Thoracic aorta (tissue), 2 donors: ENCODE data around the gene MKNK1. TPM values are rescaled to one million over a fixed set of nuclear protein-coding genes. Genes with fewer than 3 reads are reported as not detected.

Experiments used
- ATAC-seq: fragments of 150-250 bp; one replicate; pipeline ENCODE4 v1.8.0; 2017; ENCODE audit warnings: low read depth; ENCODE audit not compliant: insufficient number of reproducible peaks, low FRiP score
- DNase-seq: peaks from one replicate; pipeline ENCODE4 v3.0.0-alpha.2; 2020; ENCODE audit warnings: low spot score
- H3K27ac ChIP-seq, 2 donors: fragments of 200-600 bp; sonication (generic); 1 replicate in 1 of 2; 2 replicates in 1 of 2; pipeline ENCODE4 v1.5.1; 2016; ENCODE audit warnings: mild to moderate bottlenecking in 2 of 2, moderate library complexity in 2 of 2
- H3K27me3 ChIP-seq: fragments of 200-600 bp; sonication (generic); replicated peaks from 2 replicates; pipeline ENCODE4 v1.6.0; 2016; ENCODE audit warnings: mild to moderate bottlenecking; ENCODE audit not compliant: insufficient read depth
- H3K36me3 ChIP-seq: fragments of 200-600 bp; sonication (generic); one replicate; pipeline ENCODE4 v1.5.1; 2016
- H3K4me1 ChIP-seq, 2 donors: fragments of 200-600 bp; sonication (generic); 1 replicate in 1 of 2; 2 replicates in 1 of 2; pipeline versions ENCODE4 v1.5.1 to v1.6.0; 2016; ENCODE audit warnings: low read depth in 2 of 2, mild to moderate bottlenecking in 1 of 2; ENCODE audit not compliant: control insufficient read depth in 1 of 2
- H3K4me3 ChIP-seq: fragments of 200-600 bp; sonication (generic); 2 replicates; pipeline ENCODE4 v1.5.1; 2016; ENCODE audit warnings: mild to moderate bottlenecking
- H3K9me3 ChIP-seq: fragments of 200-600 bp; sonication (generic); 2 replicates; pipeline ENCODE4 v1.5.1; 2016
- total RNA-seq, 2 donors: library from RNA; depleted of rRNA; stranded (reverse); fragments of >200 nt; gene quantifications; one replicate each; pipeline versions ENCODE4 v1.1.0 to v1.2.3, GENCODE V29; 2016
- TF ChIP-seq, protein P1 (sequence below): fragments of 200-600 bp; sonication (generic); IDR thresholded peaks from one replicate; pipeline ENCODE4 v1.5.1; 2019; ENCODE audit warnings: antibody characterized with exemption

Gene MKNK1
- total RNA-seq, 2 donors from 2014 or later = 95.9 to 118 TPM

DNA sequence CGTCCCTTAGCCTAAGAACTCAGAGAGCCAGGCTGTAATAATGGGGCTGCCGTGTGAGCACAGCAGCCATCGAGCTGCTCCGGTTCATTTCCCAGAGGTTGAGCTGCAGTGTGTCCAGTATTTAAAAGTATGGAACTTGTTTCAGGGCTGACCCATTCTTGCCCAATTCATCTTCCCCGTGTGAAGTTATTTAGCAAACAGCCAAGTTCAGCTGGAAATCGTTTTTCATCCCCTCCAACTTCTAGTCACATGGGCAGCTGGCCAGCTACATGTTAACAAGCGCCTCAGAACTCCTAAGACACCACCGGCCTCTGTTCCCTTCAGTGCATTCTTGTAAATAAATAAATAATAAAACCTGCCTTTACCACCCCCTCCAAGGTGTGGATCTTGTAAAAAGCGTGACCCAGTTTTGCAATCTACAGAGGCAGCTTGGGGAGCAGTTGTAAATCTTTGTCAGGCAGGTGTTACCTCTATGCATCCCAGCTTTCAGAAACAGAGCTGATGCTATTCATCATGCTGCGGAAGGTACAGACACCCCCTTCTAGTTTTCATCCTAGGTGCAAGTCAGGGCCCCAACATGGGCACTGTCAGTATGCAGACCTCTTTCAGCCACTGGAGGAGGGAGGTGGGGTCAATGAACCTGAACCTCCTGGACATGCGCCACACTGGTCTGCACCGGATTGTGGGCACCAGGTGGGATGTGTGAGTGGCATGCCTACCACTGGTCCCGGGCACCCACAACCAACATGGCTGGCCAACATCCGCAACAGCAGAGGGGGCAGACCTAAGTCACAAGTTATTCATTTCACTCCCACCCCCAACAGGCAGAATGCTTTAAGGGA lies 34.0 kb downstream of the MKNK1 start:
- Histone ChIP-seq H3K36me3 (peaks cover 18% of the 10 kb centered on the region), H3K27ac (no peak overlapping the region), H3K27me3 (no peaks in the 10 kb centered on the region), H3K9me3 (no peaks in the 10 kb centered on the region), H3K4me3 (no peak overlapping the region), H3K4me1 (peaks cover 19 to 24% of the 10 kb centered on the region in 2 donors)
- DNase-seq = no peak
- ATAC-seq = no peak
- TF ChIP-seq, protein P1, sequence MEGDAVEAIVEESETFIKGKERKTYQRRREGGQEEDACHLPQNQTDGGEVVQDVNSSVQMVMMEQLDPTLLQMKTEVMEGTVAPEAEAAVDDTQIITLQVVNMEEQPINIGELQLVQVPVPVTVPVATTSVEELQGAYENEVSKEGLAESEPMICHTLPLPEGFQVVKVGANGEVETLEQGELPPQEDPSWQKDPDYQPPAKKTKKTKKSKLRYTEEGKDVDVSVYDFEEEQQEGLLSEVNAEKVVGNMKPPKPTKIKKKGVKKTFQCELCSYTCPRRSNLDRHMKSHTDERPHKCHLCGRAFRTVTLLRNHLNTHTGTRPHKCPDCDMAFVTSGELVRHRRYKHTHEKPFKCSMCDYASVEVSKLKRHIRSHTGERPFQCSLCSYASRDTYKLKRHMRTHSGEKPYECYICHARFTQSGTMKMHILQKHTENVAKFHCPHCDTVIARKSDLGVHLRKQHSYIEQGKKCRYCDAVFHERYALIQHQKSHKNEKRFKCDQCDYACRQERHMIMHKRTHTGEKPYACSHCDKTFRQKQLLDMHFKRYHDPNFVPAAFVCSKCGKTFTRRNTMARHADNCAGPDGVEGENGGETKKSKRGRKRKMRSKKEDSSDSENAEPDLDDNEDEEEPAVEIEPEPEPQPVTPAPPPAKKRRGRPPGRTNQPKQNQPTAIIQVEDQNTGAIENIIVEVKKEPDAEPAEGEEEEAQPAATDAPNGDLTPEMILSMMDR = no peak

DNA sequence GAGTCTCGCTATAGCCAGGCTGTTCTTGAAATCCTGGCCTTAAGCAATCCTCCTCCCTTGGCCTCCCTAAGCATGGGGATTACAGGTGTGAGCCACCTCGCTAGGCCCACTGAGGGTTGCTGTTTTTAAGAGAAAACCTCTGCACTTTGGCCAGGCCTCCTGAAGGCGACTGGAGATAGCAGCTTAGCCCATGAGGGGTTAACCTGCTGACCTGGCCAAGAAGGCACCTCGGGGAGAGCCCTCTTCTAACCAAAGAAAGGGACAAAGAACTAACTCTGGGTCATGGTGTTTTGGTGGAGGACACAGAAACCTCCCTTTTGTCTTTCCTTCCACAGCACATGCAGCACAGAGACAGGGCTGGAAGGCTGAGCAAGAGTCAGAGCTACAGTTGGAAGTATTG lies 35.0 kb downstream of the MKNK1 start:
- ATAC-seq (no peak), DNase-seq (no peak)
- no peaks in the 10 kb centered on the region for H3K9me3 ChIP-seq
- no peak overlapping the region for H3K27ac ChIP-seq
- H3K4me1 ChIP-seq = peaks cover 19 to 22% of the 10 kb centered on the region in 2 donors
- peaks cover 25% of the 10 kb centered on the region for H3K36me3 ChIP-seq
- no peaks in the 10 kb centered on the region for H3K27me3 ChIP-seq
- TF ChIP-seq, protein P1 = no peak
- no peak overlapping the region for H3K4me3 ChIP-seq

DNA sequence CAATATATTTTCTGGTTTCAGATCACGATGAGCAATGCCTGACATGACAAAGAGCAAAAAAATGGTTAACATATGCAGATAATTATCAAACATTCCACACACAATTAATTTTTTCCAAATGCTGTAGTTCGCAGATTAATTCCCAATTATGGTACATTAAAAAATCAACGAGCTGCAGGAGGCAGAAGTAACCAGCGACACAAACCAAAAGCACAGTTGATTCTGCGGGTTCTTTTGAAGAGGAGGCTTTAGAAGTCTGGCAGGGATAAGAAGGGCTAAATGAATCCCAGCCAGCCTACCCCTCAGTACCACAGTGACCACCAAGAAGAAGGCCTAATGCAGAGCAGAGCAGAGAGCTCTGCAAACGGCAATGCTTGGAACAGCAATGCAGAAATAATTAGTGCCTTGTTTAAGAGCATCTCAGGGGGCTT lies 35.6 kb downstream of the MKNK1 start:
- ATAC-seq (no peak), DNase-seq (no peak)
- Histone ChIP-seq H3K9me3 (no peaks in the 10 kb centered on the region), H3K4me3 (no peak overlapping the region), H3K27me3 (no peaks in the 10 kb centered on the region), H3K4me1 (peaks cover 12 to 16% of the 10 kb centered on the region in 2 donors), H3K36me3 (peaks cover 27% of the 10 kb centered on the region), H3K27ac (no peak overlapping the region)
- TF ChIP-seq, protein P1 = no peak

DNA sequence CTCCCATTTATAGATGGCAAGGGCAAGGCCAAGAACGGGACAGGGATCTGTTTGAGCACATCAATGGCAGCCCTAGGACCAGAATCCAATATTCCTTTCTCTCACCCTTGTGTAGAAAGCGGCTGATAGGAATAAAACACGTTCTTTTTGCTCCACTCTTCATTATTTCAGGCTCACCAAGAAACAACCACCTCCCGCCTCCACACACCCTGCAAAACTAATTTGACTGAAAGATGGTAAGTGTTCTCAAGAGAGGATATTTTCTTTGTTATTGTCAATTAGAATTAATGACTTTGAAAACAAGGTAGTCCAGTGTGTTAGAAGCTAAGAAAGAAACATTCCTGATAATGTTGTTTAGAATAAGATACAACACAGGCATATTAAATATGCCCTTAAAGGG lies 40.7 kb downstream of the MKNK1 start:
- H3K4me1 ChIP-seq = no peaks in the 10 kb centered on the region
- H3K27me3 ChIP-seq = no peaks in the 10 kb centered on the region
- no peak for DNase-seq
- no peak for ATAC-seq
- no peaks in the 10 kb centered on the region for H3K9me3 ChIP-seq
- H3K27ac ChIP-seq = no peak overlapping the region
- H3K36me3 ChIP-seq = peaks cover 51% of the 10 kb centered on the region
- no peak overlapping the region for H3K4me3 ChIP-seq
- TF ChIP-seq, protein P1 = no peak

DNA sequence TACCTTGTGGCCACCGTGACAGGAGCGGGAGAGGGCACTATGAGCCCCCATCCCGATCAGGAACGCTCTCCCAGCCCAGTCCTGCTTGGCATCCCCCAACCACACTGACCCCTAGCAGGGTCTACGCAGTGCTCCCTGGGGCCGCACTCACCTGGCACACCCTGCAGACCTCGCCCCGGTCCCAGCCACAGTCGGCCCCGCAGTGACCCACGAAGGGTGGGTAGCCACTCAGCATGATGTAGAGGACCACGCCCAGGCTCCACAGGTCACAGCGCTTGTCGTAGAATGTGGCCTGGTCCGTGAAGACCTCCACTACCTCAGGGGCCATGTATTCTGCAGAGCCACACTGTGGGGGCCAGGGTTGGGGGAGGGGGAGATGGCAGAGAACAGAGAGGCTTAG lies 41.6 kb downstream of the MKNK1 start:
- no peaks in the 10 kb centered on the region for H3K27me3 ChIP-seq
- H3K4me1 ChIP-seq = no peaks in the 10 kb centered on the region
- no peak overlapping the region for H3K27ac ChIP-seq
- H3K4me3 ChIP-seq = no peak overlapping the region
- ATAC-seq (no peak), DNase-seq (no peak)
- H3K9me3 ChIP-seq = no peaks in the 10 kb centered on the region
- TF ChIP-seq, protein P1 = no peak
- H3K36me3 ChIP-seq = peaks cover 57% of the 10 kb centered on the region
